ENCODE data around the gene HLA-DOA.

HLA-DOA gene

GRCh38 chr6:32977272-32977952 lies 32.0 kb downstream of the HLA-DOA start:
- no peak for DNase-seq

GRCh38 chr6:32976334-32977069 lies 32.9 kb downstream of the HLA-DOA start:
- no peak for DNase-seq

GRCh38 chr6:32975886-32976285 lies 33.5 kb downstream of the HLA-DOA start:
- no peak for DNase-seq

- DNase-seq, result no peak
These were observed 34.7 kb downstream of the HLA-DOA start for GRCh38 chr6:32974541-32975308.

GRCh38 chr6:32974016-32974333 lies 35.4 kb downstream of the HLA-DOA start:
- DNase-seq, result no peak

- no peak for DNase-seq
These were observed 36.0 kb downstream of the HLA-DOA start for GRCh38 chr6:32973144-32974015.

- DNase-seq, result no peak
These were observed 36.8 kb downstream of the HLA-DOA start for GRCh38 chr6:32972353-32973143.

GRCh38 chr6:32971581-32972352 lies 37.6 kb downstream of the HLA-DOA start:
- DNase-seq, result peak; percentile 100

- no peak for DNase-seq
These were observed 38.2 kb downstream of the HLA-DOA start for GRCh38 chr6:32971242-32971580.

- DNase-seq, result peak; percentile 94
These were observed 38.8 kb downstream of the HLA-DOA start for GRCh38 chr6:32970413-32971241.

GRCh38 chr6:32969685-32970412 lies 39.5 kb downstream of the HLA-DOA start:
- DNase-seq, result peak; percentile 96

- DNase-seq, result peak; percentile 86
These were observed 40.3 kb downstream of the HLA-DOA start for GRCh38 chr6:32968867-32969684.

- peak; percentile 98 for DNase-seq
These were observed 41.1 kb downstream of the HLA-DOA start, which contains the start of gene BRD2 for GRCh38 chr6:32968093-32968866. BRD2 (plus strand) TSS chr6:32968594; CDS start chr6:32972899, 4,305 bp downstream.

GRCh38 chr6:32967151-32968091 lies 42.0 kb downstream of the HLA-DOA start:
- peak; percentile 74 for DNase-seq

- DNase-seq, result no peak
These were observed 44.6 kb downstream of the HLA-DOA start for GRCh38 chr6:32964776-32965175.

- DNase-seq, result no peak
These were observed 45.5 kb downstream of the HLA-DOA start for GRCh38 chr6:32963866-32964265.

Data from islet precursor cell (in vitro differentiated cells).